Measurements from ENCODE around the gene ITGA5. TPM values are rescaled to one million over a fixed set of nuclear protein-coding genes. Genes with fewer than 3 reads are reported as not detected.

ITGA5 gene
- total and polyA plus RNA-seq, 2 of the 13 experiments (the other 11 are each of a cell fraction or from before 2014, with no cell fraction given): 0.20 to 0.40 TPM

GRCh38 chr12:54420766-54421144 is 1.7 kb upstream of the ITGA5 start:
- Histone ChIP-seq H3K4me3 (replicated peaks in 1 of 3; ENCODE audit: insufficient read depth in 1 of 3, low read depth in 2 of 3, low read length in 3 of 3) (no peak overlapping the region), H3K9ac (ENCODE audit: insufficient read depth, low read depth, low read length) (no peak overlapping the region), H3K27me3 (ENCODE audit: control insufficient read depth in 1 of 2, insufficient read depth in 2 of 2, low read length in 2 of 2) (peaks cover 13 to 56% of the 10 kb centered on the region in 2 experiments; a peak in 3 of 5 replicates), H3K36me3 (replicated peaks in 1 of 2; ENCODE audit: control insufficient read depth in 1 of 2, insufficient read depth in 2 of 2, low read length in 2 of 2) (no peaks in the 10 kb centered on the region), H3K4me2 (ENCODE audit: low read depth, low read length) (no peak overlapping the region), H3K9me3 (ENCODE audit: low read length) (no peaks in the 10 kb centered on the region), H3K79me2 (ENCODE audit: insufficient read depth, low read length) (no peaks in the 10 kb centered on the region), H3K4me1 (ENCODE audit: insufficient read depth, low read length) (peaks cover 7% of the 10 kb centered on the region), H3K27ac (ENCODE audit: extremely low read length, insufficient read depth, low read length) (no peak overlapping the region), H2AFZ (ENCODE audit: low read length) (no peak overlapping the region), H4K20me1 (ENCODE audit: insufficient read depth, low read length) (no peaks in the 10 kb centered on the region)
- in situ Hi-C loops (cut with HindIII; ENCODE audit: extremely low pct_ligation_motif_present, low pct_unique_long_range_greater_than_20kb) (no loop called here), intact Hi-C loops (cut with micrococcal nuclease; ENCODE audit: unreplicated experiment) (no loop called here)
- BruUV-seq (replicated peaks): no TSS peak
- no peak for FAIRE-seq
- WGBS (ENCODE audit: low lambda C conversion rate): 43% methylated on average over 2 of the region's 2 CpGs
- ChIA-PET CTCF (ENCODE audit: low intra/inter-chr PET ratio, low total read pairs) (no interaction called here), POLR2A (no interaction called here)
- no peak for DNase-seq (ENCODE audit: low spot score)
- no peak for ATAC-seq
- TF ChIP-seq ZKSCAN8 (CRISPR knock-in tag; IDR thresholded peaks at IDR 0.05; ENCODE audit: borderline replicate concordance): no peak
- no peak for TF ChIP-seq ZNF253 (CRISPR knock-in tag; IDR thresholded peaks at IDR 0.05; ENCODE audit: borderline replicate concordance)
- TF ChIP-seq CSRNP1 (CRISPR knock-in tag; IDR thresholded peaks at IDR 0.05): no peak
- no peak for TF ChIP-seq PPARG (CRISPR knock-in tag; conservative IDR thresholded peaks at IDR 0.05)
- no peak for TF ChIP-seq ZNF280B (CRISPR knock-in tag; IDR thresholded peaks at IDR 0.05; ENCODE audit: borderline replicate concordance)
- TF ChIP-seq CENPX (CRISPR knock-in tag; IDR thresholded peaks at IDR 0.05): no peak
- no peak for TF ChIP-seq GATAD1 (CRISPR knock-in tag; IDR thresholded peaks at IDR 0.05)
- TF ChIP-seq, protein P1, sequence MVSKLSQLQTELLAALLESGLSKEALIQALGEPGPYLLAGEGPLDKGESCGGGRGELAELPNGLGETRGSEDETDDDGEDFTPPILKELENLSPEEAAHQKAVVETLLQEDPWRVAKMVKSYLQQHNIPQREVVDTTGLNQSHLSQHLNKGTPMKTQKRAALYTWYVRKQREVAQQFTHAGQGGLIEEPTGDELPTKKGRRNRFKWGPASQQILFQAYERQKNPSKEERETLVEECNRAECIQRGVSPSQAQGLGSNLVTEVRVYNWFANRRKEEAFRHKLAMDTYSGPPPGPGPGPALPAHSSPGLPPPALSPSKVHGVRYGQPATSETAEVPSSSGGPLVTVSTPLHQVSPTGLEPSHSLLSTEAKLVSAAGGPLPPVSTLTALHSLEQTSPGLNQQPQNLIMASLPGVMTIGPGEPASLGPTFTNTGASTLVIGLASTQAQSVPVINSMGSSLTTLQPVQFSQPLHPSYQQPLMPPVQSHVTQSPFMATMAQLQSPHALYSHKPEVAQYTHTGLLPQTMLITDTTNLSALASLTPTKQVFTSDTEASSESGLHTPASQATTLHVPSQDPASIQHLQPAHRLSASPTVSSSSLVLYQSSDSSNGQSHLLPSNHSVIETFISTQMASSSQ (IDR thresholded peaks at IDR 0.05; ENCODE audit: low read depth): no peak
- TF ChIP-seq, protein P1 (CRISPR knock-in tag; IDR thresholded peaks at IDR 0.05; ENCODE audit: borderline replicate concordance): no peak
